NOMO-1 treated with DMSO at 0.1 percent for 48 hours (cell line): ENCODE data around the gene RNASE12.

Experiments
- DNase-seq: peaks from one replicate; lab custom pipeline; 2025; ENCODE audit not compliant: unreplicated experiment; lab: John Stamatoyannopoulos, UW

RNASE12 gene

DNA sequence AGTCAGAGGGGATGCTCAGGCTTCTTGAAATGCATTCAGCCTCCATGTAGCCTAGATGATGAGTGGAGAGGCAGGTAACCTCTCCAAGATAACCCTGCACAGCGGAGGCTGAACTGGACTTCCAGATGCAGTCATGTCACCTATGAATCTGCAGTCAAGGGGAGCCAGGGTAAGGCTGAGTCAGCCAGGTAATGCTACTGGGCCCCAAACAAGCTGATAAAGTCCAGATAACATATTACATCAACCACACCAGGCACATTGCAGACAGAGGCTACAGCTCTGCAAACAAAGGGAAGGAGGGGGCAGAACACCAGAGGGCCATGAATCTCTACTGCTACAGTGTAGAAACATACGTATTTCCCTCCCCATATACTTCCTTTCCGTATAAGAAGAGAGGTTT, 44.3 kb downstream of the RNASE12 start:
- DNase-seq: no peak
